K562 (cell line): ENCODE data around the gene CASP9. TPM values are rescaled to one million over a fixed set of nuclear protein-coding genes. Genes with fewer than 3 reads are reported as not detected.
"Not testable (repeated sequence)": the region's sequence is repeated elsewhere in the genome, so short reads cannot be mapped to it uniquely, and the experiment has no call there.

Experiments
- ATAC-seq: fragments of 200-7000 bp; cut with Tn5 transposase; 3 replicates; pipeline ENCODE4 v1.9.1; 2020; ENCODE audit warnings: moderate library complexity
- BruUV-seq: library from RNA; stranded (reverse); fragments of 400-500 nt; replicated peaks from 2 replicates; lab custom pipeline; 2021; lab: Mats Ljungman, UMichigan
- CTCF ChIA-PET: fragments of 300-600 bp; formaldehyde crosslinking; extraction: SDS; loops from one replicate; lab custom pipeline; 2021; ENCODE audit warnings: low intra/inter-chr PET ratio; lab: Yijun Ruan, JAX
- POLR2A ChIA-PET: fragments of 300-600, 350-650 bp; sonication (Branson Sonifier 250); formaldehyde crosslinking; extraction: SDS; loops from one replicate; lab custom pipeline; 2021; ENCODE audit warnings: antibody characterized with exemption, inconsistent platforms; lab: Yijun Ruan, JAX
- DNase-seq, 4 experiments: peaks; one replicate each; pipeline versions ENCODE4 v3.0.0 to v3.0.0-alpha.2; 2011 to 2018; ENCODE audit warnings: low spot score in 3 of 4, mixed read lengths in 3 of 4; ENCODE audit errors: extremely low read depth in 1 of 4
- FAIRE-seq: peaks from 2 replicates; lab custom pipeline; 2011; peaks lifted over from hg19 to GRCh38; lab: Jason Lieb, UNC
- H2AFZ ChIP-seq: 2 replicates; pipeline ENCODE4 v1.6.0; 2011; ENCODE audit warnings: low read depth, low read length, control low read depth, inconsistent platforms
- H3K27ac ChIP-seq: fragments of 200-600 bp; 3 replicates; pipeline ENCODE4 v1.8.0; 2011; ENCODE audit warnings: low read depth, mild to moderate bottlenecking, control low read depth, inconsistent platforms, low read length, moderate library complexity, mixed read lengths; ENCODE audit errors: extremely low read depth
- H3K27me3 ChIP-seq, 2 experiments: fragments of 300-600 bp in 1 of 2; 2 replicates in 1 of 2; 3 replicates in 1 of 2; pipeline versions ENCODE4 v1.6.0 to v1.8.0; 2011; ENCODE audit warnings: inconsistent platforms in 2 of 2, low read length in 2 of 2, mild to moderate bottlenecking in 1 of 2, mixed read lengths in 1 of 2, moderate library complexity in 1 of 2; ENCODE audit not compliant: control insufficient read depth in 2 of 2, insufficient read depth in 2 of 2
- H3K36me3 ChIP-seq: fragments of 300-600 bp; 3 replicates; pipeline ENCODE4 v1.8.0; 2011; ENCODE audit warnings: mild to moderate bottlenecking, low read length, inconsistent platforms; ENCODE audit not compliant: control insufficient read depth, insufficient read depth
- H3K4me1 ChIP-seq, 2 experiments: fragments of 200-600 bp in 1 of 2; replicated peaks in 1 of 2; 2 replicates in 1 of 2; 3 replicates in 1 of 2; pipeline versions ENCODE4 v1.5.1 to v1.8.0; 2011; ENCODE audit warnings: inconsistent platforms in 2 of 2, low read length in 2 of 2, mild to moderate bottlenecking in 1 of 2, mixed read lengths in 1 of 2, moderate library complexity in 1 of 2; ENCODE audit not compliant: control insufficient read depth in 2 of 2, insufficient read depth in 2 of 2
- H3K4me2 ChIP-seq: 2 replicates; pipeline ENCODE4 v1.6.1; 2011; ENCODE audit warnings: low read length, control low read depth, inconsistent platforms, mixed read lengths; ENCODE audit not compliant: insufficient read depth
- H3K4me3 ChIP-seq: fragments of 200-600 bp; sonication (generic), shearing (Covaris generic); 2 replicates; pipeline ENCODE4 v1.5.1; 2016; ENCODE audit warnings: control low read depth, inconsistent platforms
- H3K79me2 ChIP-seq: fragments of 200-600 bp; 3 replicates; pipeline ENCODE4 v1.8.0; 2011; ENCODE audit warnings: low read length, inconsistent platforms; ENCODE audit not compliant: control insufficient read depth, insufficient read depth
- H3K9ac ChIP-seq, 2 experiments: 2 replicates each; pipeline versions ENCODE4 v1.6.0 to v1.6.1; 2011; ENCODE audit warnings: low read depth in 2 of 2, low read length in 2 of 2, control low read depth in 1 of 2, inconsistent platforms in 1 of 2, mild to moderate bottlenecking in 1 of 2, mixed read lengths in 1 of 2; ENCODE audit not compliant: insufficient read depth in 1 of 2
- H3K9me1 ChIP-seq: one replicate; pipeline ENCODE4 v1.6.0; 2011; ENCODE audit warnings: inconsistent platforms, mild to moderate bottlenecking, low read length, moderate library complexity; ENCODE audit not compliant: control insufficient read depth, insufficient read depth
- H3K9me3 ChIP-seq: replicated peaks from 2 replicates; pipeline ENCODE4 v1.5.1; 2011; ENCODE audit warnings: low read depth, low read length, inconsistent platforms; ENCODE audit not compliant: control insufficient read depth, insufficient read depth
- H4K20me1 ChIP-seq: replicated peaks from 2 replicates; pipeline ENCODE4 v1.6.1; 2011; ENCODE audit warnings: low read length, inconsistent platforms, mixed read lengths; ENCODE audit not compliant: control insufficient read depth, insufficient read depth
- ZNF311 ChIP-seq: fragments of 250-450 bp; sonication (Bioruptor Pico); IDR thresholded peaks from 2 replicates; pipeline ENCODE4 v1.4.0; 2020; ENCODE audit warnings: mild to moderate bottlenecking, moderate library complexity
- WGBS: fragments of 100-300 bp; shearing (Covaris generic); methylation state at CpG from one replicate; pipeline ENCODE4 v1.1.6; 2016; ENCODE audit warnings: low coverage, mixed read lengths; ENCODE audit not compliant: insufficient coverage; ENCODE audit errors: missing lambda C conversion rate; 5-methylcytosine and 5-hydroxymethylcytosine counted together
- in situ Hi-C: fragments of 300-500 bp; cut with MboI; formaldehyde crosslinking; loops from 4 replicates; pipeline ENCODE4 v1.15.0; 2018; ENCODE audit warnings: inconsistent platforms, mixed read lengths
- intact Hi-C: fragments of 100-400 bp; cut with micrococcal nuclease; formaldehyde crosslinking; loops from 2 replicates; pipeline ENCODE4 v1.14.2; 2022
- polyA plus RNA-seq, 8 experiments: library from polyadenylated mRNA; depleted of rRNA in 4 of 8; stranded (reverse) in 5 of 8; unstranded in 3 of 8; fragments of >200 nt; fragmentation: Nextera tagmentation in 2 of 8; fragmentation: Illumina TruSeq in 1 of 8; extraction: Ambion mirVana in 2 of 8; extraction: Trizol in 1 of 8; gene quantifications; 2 replicates each; pipeline versions ENCODE4 v1.2.1 to v1.2.3, GENCODE V29; 2011 to 2014; ENCODE audit warnings: inconsistent platforms in 1 of 8, missing spikeins in 1 of 8
- total RNA-seq, 7 experiments: library from RNA; depleted of rRNA in 6 of 7; stranded (reverse); fragments of >200 nt in 6 of 7; fragmentation: Illumina TruSeq in 2 of 7; extraction: Trizol in 2 of 7; gene quantifications; 2 replicates each; pipeline versions ENCODE4 v1.2.1 to v1.2.3, GENCODE V29; 2011 to 2021; ENCODE audit warnings: low replicate concordance in 1 of 7
- TF ChIP-seq, protein P1 (sequence below): IDR thresholded peaks from 3 replicates; pipeline ENCODE4 v1.6.1; 2011; ENCODE audit warnings: borderline replicate concordance, mild to moderate bottlenecking, moderate library complexity; ENCODE audit not compliant: insufficient read length; ENCODE audit errors: extremely low read depth

The CASP9 gene
- total and polyA plus RNA-seq, 9 of the 15 experiments (the other 6 are each of a cell fraction or from before 2014, with no cell fraction given): 10.8 to 54.1 (median 30.7) TPM

DNA sequence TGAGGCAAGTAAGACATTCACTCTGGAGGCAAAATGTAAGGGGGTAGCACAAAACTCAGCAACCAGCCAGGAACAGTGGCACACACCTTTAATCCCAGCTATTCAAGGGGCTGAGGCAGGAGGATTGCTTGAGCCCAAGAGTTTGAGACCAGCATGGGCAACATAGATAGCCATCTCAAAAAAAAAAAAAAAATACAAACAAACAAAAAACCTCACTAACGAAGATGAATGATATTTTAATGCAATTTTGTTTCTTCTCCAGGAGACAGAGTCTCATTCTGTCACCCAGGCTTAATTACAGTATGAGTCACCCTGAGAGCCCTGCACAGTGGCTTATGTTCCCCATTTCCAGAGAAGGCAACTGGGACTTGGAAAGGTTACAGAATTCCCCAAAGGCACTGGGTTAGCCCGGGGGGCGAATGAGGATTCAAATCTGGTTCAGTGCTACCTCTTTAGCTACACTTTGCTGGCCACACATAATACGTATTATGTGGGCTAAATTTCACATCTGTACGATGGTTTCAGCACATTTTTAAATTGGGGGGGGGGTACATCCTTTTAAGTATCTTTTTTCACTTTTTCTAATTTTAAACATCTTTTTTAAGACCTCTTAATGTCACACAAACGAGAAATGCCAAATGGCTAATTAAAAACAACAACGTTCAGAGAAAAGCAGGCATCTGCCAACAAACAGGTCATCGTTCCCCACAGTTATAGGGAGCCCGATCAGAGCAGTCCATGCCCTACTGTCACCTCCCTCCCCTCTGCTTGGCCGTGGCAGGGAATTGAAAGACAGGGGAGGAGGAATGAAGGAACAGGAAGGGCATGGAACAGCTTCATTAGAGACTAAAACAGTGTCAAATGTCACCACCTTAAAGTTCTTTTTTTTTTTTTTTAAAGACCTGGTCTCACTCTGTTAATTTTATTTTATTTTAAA, 64.0 kb downstream of the CASP9 start (continued):
- TF ChIP-seq, protein P1, sequence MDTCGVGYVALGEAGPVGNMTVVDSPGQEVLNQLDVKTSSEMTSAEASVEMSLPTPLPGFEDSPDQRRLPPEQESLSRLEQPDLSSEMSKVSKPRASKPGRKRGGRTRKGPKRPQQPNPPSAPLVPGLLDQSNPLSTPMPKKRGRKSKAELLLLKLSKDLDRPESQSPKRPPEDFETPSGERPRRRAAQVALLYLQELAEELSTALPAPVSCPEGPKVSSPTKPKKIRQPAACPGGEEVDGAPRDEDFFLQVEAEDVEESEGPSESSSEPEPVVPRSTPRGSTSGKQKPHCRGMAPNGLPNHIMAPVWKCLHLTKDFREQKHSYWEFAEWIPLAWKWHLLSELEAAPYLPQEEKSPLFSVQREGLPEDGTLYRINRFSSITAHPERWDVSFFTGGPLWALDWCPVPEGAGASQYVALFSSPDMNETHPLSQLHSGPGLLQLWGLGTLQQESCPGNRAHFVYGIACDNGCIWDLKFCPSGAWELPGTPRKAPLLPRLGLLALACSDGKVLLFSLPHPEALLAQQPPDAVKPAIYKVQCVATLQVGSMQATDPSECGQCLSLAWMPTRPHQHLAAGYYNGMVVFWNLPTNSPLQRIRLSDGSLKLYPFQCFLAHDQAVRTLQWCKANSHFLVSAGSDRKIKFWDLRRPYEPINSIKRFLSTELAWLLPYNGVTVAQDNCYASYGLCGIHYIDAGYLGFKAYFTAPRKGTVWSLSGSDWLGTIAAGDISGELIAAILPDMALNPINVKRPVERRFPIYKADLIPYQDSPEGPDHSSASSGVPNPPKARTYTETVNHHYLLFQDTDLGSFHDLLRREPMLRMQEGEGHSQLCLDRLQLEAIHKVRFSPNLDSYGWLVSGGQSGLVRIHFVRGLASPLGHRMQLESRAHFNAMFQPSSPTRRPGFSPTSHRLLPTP: no peak
- TF ChIP-seq ZNF311 (CRISPR knock-in tag): no peak

DNA sequence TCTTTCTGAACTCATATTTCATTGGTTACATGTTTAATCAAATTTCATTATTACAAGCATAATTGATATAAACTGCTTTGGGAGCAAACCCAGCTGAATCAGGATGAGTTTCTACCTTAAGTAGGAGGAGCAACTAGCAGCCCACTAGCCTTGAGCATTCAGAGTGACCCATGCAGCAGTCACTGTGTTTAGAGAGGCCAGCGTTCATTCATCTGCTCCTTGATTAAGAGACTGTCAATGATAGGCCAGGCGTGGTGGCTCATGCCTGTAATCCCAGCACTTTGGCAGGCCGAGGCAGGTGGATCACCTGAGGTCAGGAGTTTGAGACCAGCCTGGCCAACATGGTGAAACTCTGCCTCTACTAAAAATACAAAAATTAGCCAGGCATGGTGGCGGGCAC, 65.6 kb downstream of the CASP9 start:
- H3K27ac ChIP-seq, BruUV-seq, H3K9me3 ChIP-seq, in situ Hi-C loops, H3K4me3 ChIP-seq, DNase-seq, H2AFZ ChIP-seq, H3K36me3 ChIP-seq, H3K9ac ChIP-seq, ATAC-seq, FAIRE-seq, H3K79me2 ChIP-seq, H3K9me1 ChIP-seq, H3K27me3 ChIP-seq, CTCF ChIA-PET, H3K4me2 ChIP-seq, intact Hi-C loops, H4K20me1 ChIP-seq: not testable (repeated sequence)
- POLR2A ChIA-PET: interaction anchor here (0.7 kb wide), 1 partner anchor 894 kb away, joined by 3 read pairs; no protein-coding TSS in a partner anchor
- 35% methylated on average over 4 of the region's 4 CpGs for WGBS
- peaks cover 16 to 19% of the 10 kb centered on the region in 2 experiments for H3K4me1 ChIP-seq
